Ishikawa (cell line): ENCODE measurements around the gene FOXP1.

Source experiments
- EP300 ChIP-seq: IDR thresholded peaks from 2 replicates; pipeline ENCODE4 v1.6.1; 2012; ENCODE audit warnings: borderline replicate concordance
- MAX ChIP-seq: IDR thresholded peaks from 2 replicates; pipeline ENCODE4 v1.6.1; 2012

GRCh38 chr3:71056327-71056726 is 527.2 kb downstream of the FOXP1 start:
- TF ChIP-seq EP300 (no peak), MAX (no peak)
